Frontal cortex (tissue), 4 donors: ENCODE results near the gene INSRR. TPM values are rescaled to one million over a fixed set of nuclear protein-coding genes. Genes with fewer than 3 reads are reported as not detected.

ENCODE experiments used
- DNase-seq, 2 donors: peaks; one replicate each; pipeline ENCODE4 v3.0.0; 2012; ENCODE audit warnings: low spot score in 2 of 2
- FAIRE-seq: peaks from 2 replicates; lab custom pipeline; 2012; peaks lifted over from hg19 to GRCh38; lab: Jason Lieb, UNC
- total RNA-seq: library from RNA; depleted of rRNA; stranded (reverse); fragments of >200 nt; gene quantifications from one replicate; pipeline ENCODE4 v1.2.3, GENCODE V29; 2014
- donor health status: control.
- donor health status: control.
- donor health status: control.

The INSRR gene
- total RNA-seq, 1 donor from 2014 or later, result under 0.01 TPM

GRCh38 chr1:156813298-156813697 is 45.6 kb downstream of the INSRR start:
- no peak for DNase-seq
- FAIRE-seq, result no peak

DNA sequence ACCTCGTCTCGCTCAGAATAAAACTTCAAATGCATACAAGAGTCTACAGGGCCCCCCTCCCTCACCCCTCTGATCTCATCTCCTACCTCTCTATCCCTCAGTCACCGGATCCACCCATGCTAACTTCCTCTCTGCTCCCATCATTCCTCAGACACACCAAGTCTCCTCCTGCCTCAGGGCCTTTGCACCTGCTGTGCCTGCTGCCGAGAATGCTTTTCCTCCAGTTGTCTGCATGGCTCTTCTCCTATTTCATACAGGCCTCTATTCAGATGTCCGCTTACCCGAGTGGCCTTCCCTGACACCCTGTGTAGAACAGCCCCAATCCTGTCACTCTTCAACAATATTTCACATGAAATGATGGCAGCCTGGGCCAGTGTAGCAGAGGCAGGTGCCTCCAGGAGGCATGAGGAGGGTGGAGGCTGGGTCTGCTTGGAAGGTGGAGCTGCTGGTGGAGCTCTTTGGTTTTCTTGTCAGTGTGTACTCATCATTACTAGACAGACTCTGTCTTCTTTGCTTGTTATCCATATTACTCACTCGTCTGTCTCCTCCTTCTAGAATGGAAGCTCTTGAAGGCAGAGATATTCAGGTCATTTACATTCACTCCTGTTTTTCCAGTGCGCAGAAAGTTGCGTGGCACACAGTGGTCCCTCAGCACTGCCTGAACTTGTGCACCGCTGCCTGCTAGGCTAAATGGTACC is 46.5 kb downstream of the INSRR start:
- no peak for FAIRE-seq

GRCh38 chr1:156811168-156811567 is 47.7 kb downstream of the INSRR start:
- DNase-seq (no peak), FAIRE-seq (no peak)

More for the DNA sequence above, 46.5 kb downstream of the INSRR start:
- no peak for DNase-seq

GRCh38 chr1:156809711-156810366 is 49.1 kb downstream of the INSRR start:
- FAIRE-seq, result no peak
- DNase-seq, result no peak

DNA sequence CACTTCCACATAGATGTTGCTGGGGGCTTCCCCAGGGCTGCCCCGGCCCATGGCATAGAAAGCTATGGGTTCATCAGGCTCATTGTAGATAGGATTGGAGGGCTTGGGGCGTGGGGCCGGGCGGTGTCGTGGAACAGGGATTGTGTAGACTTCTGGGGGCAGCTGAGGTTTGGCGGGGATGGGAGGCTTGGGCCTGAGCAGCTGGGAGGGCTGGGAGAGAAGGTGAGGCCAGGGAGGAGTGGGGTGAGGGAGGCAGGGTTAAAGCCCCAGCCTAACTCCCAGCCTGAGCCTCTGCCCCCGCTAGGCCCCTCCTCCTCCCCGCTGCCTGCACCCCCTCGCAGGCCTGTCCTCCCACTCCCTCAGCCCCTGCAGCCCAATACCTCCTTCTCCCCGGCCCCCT is 49.6 kb downstream of the INSRR start:
- FAIRE-seq (no peak), DNase-seq (no peak)

DNA sequence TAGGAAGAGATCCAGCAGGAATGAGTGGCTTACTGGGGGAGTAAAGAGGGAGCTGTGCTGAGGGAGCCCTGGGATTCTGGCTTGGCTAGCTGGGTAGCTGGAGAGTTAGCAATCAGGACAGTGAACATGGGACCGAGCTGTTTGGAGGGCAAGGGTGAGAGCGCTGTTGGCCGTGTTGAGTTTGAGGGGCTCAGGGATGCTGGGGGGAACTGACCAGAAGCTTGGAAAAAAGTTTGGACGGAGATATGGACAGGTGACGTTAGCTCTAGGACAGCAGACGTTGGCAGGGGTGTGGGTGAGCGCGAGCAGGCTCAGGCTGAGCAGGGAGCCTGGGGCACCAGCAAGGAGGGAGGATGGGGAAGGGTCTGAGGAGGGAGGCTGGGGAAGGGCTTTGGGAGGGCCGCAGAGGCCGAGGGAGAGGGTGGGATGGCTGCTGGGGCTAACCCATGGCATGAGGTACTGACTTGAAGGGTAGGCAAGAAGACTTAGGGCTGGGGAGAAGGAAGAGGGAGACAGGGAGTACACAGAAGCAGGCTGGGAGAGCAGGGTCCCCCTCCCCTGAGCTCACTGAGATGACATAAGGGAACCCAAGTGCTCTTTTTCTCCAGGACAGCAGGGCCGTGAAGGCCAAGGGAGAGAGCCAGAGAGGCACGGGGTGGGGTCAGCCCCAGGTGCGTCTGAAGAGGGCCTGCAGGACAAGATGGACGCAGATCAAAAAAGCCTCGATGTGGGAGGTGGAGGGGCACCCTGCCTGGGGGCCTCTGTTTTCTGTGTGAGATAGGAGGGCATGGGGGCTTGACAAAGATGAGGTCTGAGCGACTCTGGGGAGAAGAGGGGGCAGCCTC is 50.5 kb downstream of the INSRR start:
- FAIRE-seq (no peak), DNase-seq (no peak)

- FAIRE-seq (no peak), DNase-seq (no peak)
Observed at GRCh38 chr1:156807627-156808026, 51.3 kb downstream of the INSRR start.

GRCh38 chr1:156806512-156807440 is 52.1 kb downstream of the INSRR start:
- DNase-seq (no peak), FAIRE-seq (no peak)

GRCh38 chr1:156805766-156806511 is 53.0 kb downstream of the INSRR start:
- FAIRE-seq, result no peak
- DNase-seq, result no peak

DNA sequence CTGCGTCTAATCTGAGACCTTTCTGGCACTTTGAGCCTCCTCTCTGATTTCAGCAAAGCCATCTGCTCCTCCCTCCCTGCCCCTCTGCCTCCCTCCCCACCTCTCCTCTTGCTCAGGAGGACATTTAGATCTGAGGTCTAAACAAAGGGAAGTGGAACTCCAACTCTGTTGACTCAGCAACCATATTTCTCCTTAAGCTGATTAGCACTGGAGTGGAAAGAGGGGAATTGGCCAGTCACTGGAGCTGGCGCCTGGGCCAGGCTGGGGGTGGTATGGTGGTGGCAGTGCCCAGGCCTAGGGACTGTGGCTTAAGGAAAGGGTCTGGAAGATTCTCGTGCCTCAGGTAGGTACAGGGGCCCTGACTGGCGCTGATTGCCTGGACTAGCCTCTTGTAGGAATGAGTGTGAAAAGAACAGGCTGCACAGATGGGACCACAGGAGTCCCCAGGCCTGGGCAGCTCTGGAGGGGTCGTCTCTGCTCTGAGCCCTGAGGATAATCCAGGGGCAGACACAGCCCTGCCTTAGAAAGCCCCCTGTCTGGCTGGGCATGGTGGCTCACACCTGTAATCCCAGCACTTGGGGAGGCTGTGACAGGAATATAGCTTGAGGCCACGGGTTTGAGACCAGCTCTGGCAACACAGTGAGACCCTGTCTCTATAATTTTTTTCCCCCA is 54.2 kb downstream of the INSRR start:
- FAIRE-seq (no peak), DNase-seq (no peak)

GRCh38 chr1:156804026-156804425 is 54.9 kb downstream of the INSRR start:
- DNase-seq (no peak), FAIRE-seq (no peak)

DNA sequence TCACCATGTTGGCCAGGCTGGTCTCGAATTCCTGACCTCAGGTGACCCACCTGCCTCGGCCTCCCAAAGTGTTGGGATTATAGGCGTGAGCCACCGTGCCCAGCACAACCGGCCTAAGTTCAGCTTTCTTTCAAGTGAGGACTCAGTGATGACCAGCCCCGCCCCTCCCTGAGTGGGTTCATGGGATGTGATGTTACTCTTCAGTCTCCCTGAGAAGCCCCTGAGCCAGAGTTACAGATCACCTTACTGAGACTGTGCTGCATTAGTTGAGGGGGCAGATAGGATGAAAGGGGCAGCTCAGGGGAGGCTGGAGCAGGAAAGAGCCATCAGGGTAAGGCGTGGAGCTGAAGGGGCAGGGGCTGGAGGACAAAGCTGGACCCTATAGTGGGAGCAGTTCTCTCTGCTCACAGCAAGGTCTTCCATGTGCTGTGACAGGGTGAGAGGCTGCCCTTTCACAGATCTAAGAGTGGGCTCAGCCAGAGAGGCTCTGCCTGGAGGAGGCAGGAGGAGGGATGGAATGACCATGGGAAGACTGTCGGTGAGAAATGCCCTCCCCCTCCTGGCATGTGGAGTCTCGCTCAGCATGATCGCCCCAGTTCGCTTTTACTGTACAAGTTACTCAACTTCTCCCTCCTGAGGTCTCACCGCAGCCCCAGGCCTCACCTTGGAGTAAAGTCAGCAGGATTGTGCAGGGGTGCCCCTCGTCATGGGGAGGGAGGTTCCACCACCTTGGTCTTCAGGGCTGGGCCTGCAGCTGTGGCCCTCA is 55.6 kb downstream of the INSRR start:
- no peak for DNase-seq
- no peak for FAIRE-seq

- DNase-seq (no peak), FAIRE-seq (no peak)
Observed at GRCh38 chr1:156802421-156802935, 56.4 kb downstream of the INSRR start.

DNA sequence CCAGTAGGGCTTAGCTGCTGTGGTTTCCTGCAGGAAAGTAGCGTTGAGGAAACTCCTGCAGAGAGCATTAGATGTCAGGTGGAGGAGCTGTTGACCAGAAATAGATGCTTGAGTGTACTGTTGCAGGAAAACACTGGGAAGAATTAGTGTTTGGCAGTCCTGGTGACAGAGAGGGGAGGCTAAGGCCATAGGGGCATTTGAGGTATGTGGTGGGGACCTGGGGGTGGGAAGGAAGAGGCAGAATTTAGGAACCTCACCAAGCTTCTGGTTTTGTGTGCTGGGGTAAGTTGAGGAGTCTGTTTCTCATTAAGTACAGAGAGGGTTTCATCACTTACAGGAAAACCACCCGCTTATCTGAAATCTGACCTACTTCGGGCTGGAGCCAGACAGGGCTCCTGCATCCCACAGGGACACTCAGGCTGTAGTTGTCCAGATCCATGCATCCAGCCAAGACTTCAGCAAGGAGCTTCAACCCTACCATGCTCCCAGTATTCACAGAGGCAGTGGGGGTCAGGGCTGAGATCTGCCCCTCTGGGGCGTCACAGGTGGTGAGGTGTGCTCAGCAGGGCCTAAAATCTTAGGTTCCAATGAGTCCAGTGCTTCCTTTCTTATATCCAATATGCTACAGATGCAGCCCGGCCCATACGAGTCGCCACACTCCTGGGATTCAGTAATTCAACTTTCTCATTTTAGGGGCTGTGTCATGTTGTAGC is 57.4 kb downstream of the INSRR start:
- no peak for DNase-seq
- FAIRE-seq, result no peak

- no peak for DNase-seq
- no peak for FAIRE-seq
Observed at GRCh38 chr1:156797212-156797871, 61.6 kb downstream of the INSRR start.

GRCh38 chr1:156796340-156797097 is 62.4 kb downstream of the INSRR start:
- DNase-seq, result no peak
- no peak for FAIRE-seq
